LNCaP clone FGC (cell line): ENCODE data around the gene ZFP36L1.

Source experiments
- DNase-seq: peaks from one replicate; pipeline ENCODE4 v3.0.0-alpha.2; 2011; ENCODE audit warnings: low read depth
- H3K4me3 ChIP-seq: 2 replicates; pipeline ENCODE4 v1.5.1; 2011; ENCODE audit warnings: mild to moderate bottlenecking, low read depth, low read length, control low read depth
- TF ChIP-seq, protein P1 (sequence below): IDR thresholded peaks from 2 replicates; pipeline ENCODE4 v1.5.1; 2012; ENCODE audit warnings: mild to moderate bottlenecking; ENCODE audit not compliant: control insufficient read depth, insufficient read depth; ENCODE audit errors: extremely low read depth

ZFP36L1 gene

DNA sequence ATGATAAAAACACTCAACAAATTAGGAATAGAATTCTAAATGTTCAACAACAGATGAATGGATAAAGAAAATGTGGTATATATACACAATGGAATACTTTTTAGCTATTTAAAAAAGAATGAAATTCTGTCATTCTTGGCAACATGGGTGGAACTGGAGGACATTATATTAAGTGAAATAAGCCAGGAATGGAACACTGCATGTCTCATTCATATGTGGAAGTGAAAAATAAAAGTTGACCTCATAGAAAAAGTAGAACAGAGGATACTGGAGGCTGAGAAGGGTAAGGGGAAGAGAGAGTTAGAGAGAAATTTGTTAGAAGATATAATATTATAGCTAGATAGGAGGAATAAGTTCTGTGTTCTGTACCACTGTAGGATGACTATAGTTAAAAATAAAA lies 35.8 kb upstream of the ZFP36L1 start:
- H3K4me3 ChIP-seq: no peak overlapping the region
- DNase-seq: no peak
- TF ChIP-seq, protein P1, sequence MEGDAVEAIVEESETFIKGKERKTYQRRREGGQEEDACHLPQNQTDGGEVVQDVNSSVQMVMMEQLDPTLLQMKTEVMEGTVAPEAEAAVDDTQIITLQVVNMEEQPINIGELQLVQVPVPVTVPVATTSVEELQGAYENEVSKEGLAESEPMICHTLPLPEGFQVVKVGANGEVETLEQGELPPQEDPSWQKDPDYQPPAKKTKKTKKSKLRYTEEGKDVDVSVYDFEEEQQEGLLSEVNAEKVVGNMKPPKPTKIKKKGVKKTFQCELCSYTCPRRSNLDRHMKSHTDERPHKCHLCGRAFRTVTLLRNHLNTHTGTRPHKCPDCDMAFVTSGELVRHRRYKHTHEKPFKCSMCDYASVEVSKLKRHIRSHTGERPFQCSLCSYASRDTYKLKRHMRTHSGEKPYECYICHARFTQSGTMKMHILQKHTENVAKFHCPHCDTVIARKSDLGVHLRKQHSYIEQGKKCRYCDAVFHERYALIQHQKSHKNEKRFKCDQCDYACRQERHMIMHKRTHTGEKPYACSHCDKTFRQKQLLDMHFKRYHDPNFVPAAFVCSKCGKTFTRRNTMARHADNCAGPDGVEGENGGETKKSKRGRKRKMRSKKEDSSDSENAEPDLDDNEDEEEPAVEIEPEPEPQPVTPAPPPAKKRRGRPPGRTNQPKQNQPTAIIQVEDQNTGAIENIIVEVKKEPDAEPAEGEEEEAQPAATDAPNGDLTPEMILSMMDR: no peak

DNA sequence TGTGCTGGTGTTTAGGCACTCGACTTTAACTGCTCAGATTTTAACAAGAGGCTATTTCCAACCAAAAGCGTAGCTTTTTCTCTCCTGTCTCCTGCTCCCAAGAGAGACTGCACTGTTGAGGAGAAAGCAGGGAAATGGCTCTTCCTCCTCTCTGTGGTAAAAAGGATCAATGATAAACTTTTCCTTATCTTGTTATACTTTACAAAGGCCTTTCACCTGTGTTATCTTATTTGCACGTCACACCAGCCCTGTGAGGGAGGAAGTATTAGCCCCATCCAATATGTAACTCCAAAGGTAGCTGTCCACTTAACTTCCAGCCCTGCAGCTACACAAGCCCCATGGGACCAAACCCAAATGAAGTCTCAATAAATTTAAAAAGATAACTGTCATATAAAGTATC lies 32.9 kb upstream of the ZFP36L1 start:
- TF ChIP-seq, protein P1: no peak

DNA sequence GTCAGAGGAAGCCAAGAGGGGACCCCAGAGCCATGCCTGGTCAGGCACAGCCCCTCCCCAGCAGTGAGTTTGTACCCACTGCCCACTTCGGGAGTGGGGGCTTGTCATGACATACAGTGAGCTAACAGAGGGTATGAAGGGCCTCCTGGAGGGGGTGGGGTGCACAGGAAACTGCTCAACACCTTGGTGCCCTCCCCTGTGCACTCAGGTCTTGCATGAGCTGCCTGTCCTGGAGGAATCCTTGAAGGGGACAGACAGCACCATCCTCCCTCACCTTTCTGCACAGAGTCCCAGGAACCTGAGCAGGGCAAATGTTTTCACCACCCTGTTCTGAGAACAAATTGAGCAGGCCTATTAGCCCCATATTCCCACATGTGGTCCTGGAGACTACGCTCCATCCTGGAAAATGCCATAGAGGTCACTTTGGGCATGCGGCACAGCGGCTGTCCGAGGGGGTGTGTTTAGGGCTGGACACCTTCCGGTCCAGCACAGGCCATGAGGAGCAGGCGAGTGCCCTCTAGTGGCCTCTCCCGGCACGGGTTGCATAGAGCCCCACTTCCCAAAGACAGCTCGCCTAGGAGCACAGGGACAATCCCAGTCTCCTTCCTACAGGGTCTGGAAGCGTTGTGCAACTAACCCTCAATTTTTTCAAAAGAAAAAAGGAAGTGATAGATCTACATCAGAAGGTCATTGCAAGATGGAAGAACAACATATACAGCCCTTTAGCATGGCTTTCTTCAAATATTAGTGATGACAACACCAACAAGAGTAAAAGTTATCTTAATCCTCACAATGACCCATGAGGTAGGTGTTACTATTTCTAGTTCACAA lies 31.9 kb upstream of the ZFP36L1 start:
- no peak overlapping the region for H3K4me3 ChIP-seq
- TF ChIP-seq, protein P1: peak; percentile 92

More for the DNA sequence above, 32.9 kb upstream of the ZFP36L1 start:
- no peak overlapping the region for H3K4me3 ChIP-seq
- no peak for DNase-seq

DNA sequence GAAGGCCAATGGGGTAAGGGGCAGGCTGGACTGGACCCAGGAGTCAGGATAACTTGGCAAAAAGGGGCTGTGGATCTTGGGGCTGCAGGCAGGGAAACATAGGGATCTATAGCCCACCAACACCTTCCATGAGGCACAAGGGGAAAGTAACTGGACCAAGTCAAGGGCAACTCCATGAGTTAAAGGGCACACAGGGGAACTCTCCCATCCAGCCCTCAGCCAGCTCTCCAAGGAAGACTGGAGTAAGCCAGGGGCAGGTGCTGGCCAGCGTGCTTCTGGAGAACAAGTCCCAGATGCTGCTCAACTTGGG lies 31.3 kb upstream of the ZFP36L1 start:
- H3K4me3 ChIP-seq: no peak overlapping the region
- TF ChIP-seq, protein P1: no peak
- DNase-seq: no peak

More for the DNA sequence above, 31.9 kb upstream of the ZFP36L1 start:
- DNase-seq: peak; percentile 42

DNA sequence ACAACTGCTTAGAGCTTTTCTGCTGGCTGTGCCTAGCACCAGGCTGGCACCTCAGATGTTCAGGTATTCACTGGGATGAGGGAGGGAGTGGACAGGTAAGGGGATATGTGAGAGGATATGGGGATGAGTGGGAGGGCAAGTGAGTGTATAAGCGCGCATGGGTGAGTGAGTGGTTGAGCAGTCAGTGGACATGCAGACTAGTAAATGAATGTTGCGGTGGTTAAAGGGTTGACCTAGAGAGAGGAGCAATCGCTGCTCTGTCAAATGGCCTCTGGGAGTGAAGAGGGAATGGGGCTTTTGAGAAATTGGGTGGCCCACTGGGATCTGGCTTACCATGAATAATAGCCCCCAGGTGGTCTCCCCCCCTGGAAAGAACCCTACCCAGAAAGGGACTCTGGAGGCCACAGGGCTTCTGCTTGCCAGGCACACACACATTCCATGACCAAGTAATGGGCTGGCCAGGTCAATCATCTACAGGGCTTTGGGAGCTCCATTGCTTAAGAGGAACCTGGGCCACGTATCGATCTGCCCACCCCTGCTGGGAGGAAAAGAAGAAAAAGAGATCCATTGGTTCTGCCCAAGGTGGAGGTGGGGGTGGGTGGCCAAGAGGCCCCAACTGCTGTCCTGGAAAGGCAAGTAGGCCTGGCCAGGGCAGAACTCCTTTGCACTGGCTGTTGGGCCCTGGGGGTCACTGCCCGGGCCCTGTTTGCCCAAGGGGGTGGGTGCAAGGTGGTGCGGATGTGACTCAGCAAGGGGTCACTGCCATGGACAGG lies 30.8 kb upstream of the ZFP36L1 start:
- DNase-seq: no peak
- TF ChIP-seq, protein P1: no peak
- H3K4me3 ChIP-seq: no peak overlapping the region

DNA sequence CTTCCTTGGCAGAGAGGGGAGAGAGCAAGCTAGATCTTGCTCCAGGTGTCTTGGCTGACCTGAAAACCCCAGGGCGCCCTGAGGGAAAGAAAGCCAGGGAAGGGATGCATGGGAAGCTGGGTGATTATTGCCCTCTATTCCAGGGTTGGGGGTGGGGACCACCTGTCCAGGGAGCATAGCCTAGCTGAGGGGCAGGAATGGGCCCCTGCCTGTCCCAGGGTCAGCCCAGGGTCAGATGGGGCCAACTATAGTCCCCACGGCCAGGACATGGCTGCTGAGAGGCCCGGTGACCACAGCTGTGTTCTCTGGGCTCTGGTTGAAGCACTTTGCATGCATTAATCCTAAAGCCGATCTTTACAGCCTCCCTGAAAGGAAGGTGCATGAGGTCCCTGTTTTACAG lies 30.1 kb upstream of the ZFP36L1 start:
- no peak for DNase-seq
- H3K4me3 ChIP-seq: no peak overlapping the region
- TF ChIP-seq, protein P1: no peak

DNA sequence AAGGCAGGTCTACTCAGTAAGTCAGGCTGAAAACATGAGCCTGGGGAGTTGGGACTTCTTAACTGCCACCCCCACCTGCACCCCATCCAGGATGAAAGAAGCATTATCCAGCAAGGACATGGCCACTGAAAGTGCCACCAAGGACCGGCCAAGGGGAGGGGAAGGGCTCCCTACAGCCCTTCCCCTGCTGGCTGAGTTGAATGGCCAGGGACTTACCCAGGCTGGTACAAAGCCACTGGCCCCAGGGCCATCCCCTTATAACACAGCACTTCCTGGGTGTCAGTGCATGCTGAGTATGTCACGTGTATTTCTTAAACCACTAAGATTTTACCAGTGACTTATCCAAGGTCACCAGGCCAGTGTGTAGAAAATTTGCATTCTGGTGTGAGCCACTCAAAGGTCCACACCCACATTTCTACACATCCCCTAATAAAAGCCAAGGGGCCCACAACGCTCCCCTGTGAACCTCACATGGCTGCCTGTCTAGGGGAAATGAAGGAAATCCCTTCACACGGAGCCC lies 29.3 kb upstream of the ZFP36L1 start:
- no peak overlapping the region for H3K4me3 ChIP-seq
- TF ChIP-seq, protein P1: no peak
- DNase-seq: no peak
